ENCODE data around the gene ZNF385A.
"Not testable (repeated sequence)": the region's sequence is repeated elsewhere in the genome, so short reads cannot be mapped to it uniquely, and the experiment has no call there.

GRCh38 chr12:54325442-54326109, 59.0 kb downstream of the ZNF385A start:
- TF ChIP-seq, protein P1, sequence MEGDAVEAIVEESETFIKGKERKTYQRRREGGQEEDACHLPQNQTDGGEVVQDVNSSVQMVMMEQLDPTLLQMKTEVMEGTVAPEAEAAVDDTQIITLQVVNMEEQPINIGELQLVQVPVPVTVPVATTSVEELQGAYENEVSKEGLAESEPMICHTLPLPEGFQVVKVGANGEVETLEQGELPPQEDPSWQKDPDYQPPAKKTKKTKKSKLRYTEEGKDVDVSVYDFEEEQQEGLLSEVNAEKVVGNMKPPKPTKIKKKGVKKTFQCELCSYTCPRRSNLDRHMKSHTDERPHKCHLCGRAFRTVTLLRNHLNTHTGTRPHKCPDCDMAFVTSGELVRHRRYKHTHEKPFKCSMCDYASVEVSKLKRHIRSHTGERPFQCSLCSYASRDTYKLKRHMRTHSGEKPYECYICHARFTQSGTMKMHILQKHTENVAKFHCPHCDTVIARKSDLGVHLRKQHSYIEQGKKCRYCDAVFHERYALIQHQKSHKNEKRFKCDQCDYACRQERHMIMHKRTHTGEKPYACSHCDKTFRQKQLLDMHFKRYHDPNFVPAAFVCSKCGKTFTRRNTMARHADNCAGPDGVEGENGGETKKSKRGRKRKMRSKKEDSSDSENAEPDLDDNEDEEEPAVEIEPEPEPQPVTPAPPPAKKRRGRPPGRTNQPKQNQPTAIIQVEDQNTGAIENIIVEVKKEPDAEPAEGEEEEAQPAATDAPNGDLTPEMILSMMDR (conservative IDR thresholded peaks at IDR 0.05; ENCODE audit: low read length) = not testable (repeated sequence)
- not testable (repeated sequence) for TF ChIP-seq EZH2phosphoT487 (IDR thresholded peaks at IDR 0.05; ENCODE audit: borderline replicate concordance)

Measured in Loucy (cell line).